Renal pelvis (tissue), 4 donors: Measurements from ENCODE around the gene HSH2D. TPM values are rescaled to one million over a fixed set of nuclear protein-coding genes. Genes with fewer than 3 reads are reported as not detected.
A peak's percentile ranks its signal among the peaks of the same experiment; 100 is the strongest.
"Not testable (repeated sequence)": the region's sequence is repeated elsewhere in the genome, so short reads cannot be mapped to it uniquely, and the experiment has no call there.

Source experiments
- DNase-seq: peaks from one replicate; pipeline ENCODE4 v3.0.0-alpha.2; 2013
- polyA plus RNA-seq, 3 donors: library from polyadenylated mRNA; unstranded; fragments of 120-200 nt; gene quantifications; one replicate each; pipeline ENCODE4 v1.2.1, GENCODE V29; 2013; ENCODE audit not compliant: insufficient read length in 3 of 3

The HSH2D gene
- polyA plus RNA-seq, 3 donors, result 0.28 to 0.88 (median 0.43) TPM

DNA sequence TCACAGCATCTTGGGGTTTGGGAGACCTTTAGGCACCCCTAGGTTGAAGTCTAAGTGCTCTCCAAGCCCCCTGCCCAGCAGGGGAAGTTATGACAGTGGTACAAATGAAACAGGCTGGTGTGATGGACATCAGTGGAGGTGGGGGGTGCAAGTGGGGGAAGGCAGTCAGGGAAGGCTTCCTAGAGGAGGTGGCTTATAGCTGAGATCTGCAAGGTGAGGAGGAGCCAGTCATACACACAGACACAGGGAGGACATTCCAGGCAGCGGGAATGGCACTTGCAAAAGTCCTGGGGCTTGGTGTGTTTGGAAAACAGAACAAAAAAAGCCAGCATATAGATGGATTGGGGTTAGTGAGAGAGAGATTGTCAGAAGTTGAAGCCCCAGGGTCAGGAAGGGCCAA is 11.6 kb downstream of the HSH2D start:
- DNase-seq, result no peak

DNA sequence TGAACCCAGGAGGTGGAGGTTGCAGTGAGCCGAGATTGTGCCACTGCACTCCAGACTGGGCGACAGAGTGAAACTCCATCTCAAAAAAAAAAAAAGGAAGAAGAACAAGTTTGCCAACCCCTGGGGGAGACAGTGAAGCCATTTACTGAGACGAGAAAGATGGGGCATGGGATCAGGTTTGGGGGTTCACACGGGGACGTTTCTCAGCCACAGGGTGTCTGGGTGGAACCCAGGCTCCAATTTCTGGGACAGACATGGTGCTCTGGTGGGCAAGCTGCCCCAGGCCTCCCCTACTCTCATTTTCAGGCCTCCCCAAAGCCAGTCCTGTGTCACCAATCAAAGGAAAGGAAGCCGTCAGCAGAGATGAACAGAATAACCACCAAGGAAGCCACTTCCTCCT is 13.4 kb downstream of the HSH2D start:
- DNase-seq, result no peak

DNA sequence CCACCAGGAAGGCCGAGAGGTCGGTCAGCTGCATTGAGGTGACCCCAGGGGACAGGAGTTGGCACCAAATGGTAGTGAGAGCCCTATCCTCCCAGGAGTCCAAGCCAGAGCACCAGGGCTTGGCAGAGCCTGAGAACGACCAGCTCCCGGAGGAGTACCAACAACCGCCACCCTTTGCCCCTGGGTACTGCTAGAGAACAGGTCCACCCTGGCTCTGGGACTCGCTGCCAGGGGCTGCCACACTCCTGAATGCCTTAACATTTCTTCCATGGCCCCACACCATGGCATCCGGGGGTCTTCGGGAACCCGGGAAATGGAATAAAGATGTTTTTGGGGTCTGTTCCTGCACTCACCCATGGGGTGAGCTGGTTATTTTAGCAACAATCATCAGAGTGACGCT is 14.1 kb downstream of the HSH2D start:
- no peak for DNase-seq

- DNase-seq, result no peak
These were observed 16.2 kb downstream of the HSH2D start for GRCh38 chr19:16159655-16160054.

GRCh38 chr19:16160445-16160942 is 17.0 kb downstream of the HSH2D start:
- DNase-seq, result no peak

DNA sequence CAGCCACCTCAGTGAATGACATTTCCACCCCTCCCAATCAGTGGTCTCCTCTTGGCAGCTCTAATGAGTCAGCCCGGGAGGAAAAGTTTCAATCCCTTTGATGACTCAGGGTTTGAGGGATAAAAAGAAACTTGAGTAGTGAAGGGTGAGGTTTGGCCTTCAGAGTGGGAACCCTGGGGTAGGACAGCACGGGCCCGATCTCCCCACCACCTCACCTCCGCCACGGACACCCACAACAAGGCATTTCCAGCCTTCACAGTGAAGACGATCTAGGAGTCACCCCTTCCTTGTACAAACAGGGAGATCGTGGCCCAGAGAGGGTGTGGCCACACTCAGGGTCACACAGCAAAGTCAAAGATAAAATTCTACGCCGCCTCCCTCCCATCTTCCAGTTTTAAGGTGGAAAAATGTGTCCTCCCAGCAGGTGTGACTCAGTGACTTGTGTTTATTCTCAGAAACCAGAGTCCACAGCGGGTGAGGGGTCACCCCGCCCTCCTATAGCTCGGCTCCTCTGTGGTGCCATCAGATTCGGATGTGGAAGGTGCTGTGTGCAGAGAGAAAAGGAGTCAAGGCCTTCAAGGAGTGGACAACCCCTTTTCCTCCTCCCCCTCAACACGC is 17.6 kb downstream of the HSH2D start:
- DNase-seq, result no peak

DNA sequence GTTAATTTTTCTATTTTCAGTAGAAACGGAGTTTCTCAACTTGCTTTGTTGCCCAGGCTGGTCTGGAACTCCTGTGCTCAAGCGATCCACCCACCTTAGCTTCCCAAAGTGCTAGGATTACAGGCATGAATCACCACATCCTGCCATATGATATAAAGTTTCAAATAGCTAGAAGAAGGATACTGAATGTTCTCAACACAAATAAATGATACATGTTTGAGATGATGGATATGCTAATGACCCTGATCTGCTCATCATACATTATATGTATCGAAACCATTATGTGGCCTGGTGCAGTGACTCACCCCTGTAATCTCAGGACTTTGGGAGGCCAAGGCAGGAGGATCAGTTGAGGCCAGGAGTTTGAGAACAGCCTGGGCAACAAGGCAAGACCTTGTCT is 18.4 kb downstream of the HSH2D start:
- DNase-seq, result no peak

- DNase-seq, result no peak
These were observed 20.9 kb downstream of the HSH2D start for GRCh38 chr19:16164222-16164890.

DNA sequence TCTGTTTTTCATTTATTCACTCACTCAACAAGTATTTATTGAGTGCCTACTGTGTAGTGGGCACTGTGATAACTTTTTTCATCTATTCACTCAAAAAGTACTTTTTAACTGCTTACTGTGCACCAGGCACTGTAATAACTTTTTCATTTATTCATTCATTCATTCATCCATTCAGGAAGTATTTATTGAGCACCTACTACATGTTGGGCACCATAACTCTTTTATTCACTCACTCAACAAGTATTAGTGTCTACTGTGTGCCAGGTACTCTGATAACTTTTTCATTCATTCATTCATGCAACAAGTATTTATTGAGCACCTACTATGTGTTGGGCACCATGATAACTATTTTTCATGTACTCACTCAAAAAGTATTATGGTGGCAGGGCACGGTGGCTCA is 22.9 kb downstream of the HSH2D start:
- no peak for DNase-seq

DNA sequence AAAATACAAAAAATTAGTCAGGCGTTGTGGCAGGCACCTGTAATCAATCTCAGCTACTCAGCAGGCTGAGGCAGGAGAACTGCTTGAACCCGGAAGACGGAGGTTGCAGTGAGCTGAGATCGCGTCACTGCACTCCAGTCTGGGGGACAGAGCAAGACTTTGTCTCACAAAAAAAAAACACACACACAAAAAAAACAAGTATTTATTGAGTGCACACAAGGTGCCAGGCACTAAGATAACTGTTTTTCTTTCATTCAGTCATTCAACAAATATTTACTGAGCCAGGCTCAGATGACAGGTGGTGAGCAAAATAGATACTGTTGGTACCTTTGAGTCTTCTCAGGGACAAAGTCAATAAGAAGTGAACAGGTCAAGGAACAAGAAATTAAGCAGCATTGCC is 23.6 kb downstream of the HSH2D start:
- DNase-seq, result no peak

GRCh38 chr19:16168465-16169081 is 25.1 kb downstream of the HSH2D start:
- DNase-seq, result no peak

GRCh38 chr19:16170134-16170533 is 26.6 kb downstream of the HSH2D start:
- DNase-seq, result no peak

DNA sequence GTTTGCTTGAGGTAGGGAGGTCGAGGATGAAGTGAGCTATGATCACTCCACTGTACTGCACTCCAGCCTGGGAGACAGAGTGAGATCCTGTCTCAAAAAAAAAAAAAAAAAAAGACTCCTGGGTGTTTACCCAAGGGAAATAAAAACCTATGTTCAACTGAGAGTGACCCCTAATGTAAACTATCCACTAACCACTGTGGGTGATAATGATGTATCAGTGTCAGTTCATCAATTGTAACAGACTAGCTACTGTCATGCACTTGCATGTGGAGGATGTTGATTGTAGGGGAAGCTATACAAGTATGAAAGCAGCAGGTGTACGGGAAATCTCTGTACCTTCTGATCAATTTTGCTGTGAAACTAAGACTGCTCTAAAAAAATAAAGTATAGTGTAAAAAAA is 32.5 kb downstream of the HSH2D start:
- DNase-seq, result no peak

GRCh38 chr19:16178866-16179265 is 35.4 kb downstream of the HSH2D start:
- not testable (repeated sequence) for DNase-seq

DNA sequence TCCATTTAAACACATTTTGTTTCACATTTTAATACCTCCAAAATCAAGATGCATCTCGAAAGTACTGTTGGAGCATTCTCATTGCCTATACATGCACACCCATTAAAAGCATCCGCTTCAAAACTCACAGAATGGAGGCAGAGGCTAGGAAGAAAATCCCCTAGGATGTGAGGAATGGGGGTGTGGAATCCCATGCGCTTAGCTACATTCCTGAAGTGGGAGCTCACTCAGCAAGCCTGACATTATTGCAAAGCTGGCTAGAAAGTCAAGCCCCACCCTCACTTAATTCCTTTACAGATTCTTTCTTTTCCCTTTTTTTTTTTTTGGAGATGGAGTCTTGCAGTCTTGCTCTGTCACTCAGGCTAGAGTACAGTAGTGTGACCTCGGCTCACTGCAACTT is 37.1 kb downstream of the HSH2D start:
- no peak for DNase-seq

DNA sequence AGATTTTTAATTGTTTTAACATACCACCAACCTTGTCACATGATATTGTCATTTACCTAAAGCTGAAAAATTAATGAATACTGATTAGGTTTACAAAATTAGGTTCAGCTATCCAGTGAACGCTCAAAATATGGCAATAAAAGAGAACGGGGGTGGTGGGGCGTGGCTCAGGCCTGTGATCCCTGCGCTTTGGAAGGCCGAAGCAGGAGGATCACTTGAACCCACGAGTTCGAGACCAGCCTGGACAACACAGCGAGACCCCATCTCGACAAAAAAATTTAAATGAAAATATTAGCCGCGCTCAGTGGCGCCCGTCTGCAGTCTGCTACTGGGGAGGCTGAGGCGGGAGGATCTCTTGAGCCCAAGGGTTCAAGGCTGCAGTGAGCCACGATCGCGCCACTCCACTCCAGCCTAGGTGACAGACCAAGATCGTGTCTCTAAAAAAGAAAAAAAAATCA is 41.2 kb downstream of the HSH2D start:
- DNase-seq, result no peak

- DNase-seq, result peak; percentile 99
These were observed 41.8 kb downstream of the HSH2D start, which contains the start of gene FAM32A for GRCh38 chr19:16185123-16185767. TSS of gene FAM32A (plus strand) at chr19:16185410. CDS start at chr19:16185443, 33 bp downstream.

GRCh38 chr19:16185768-16186123 is 42.3 kb downstream of the HSH2D start:
- peak; percentile 57 for DNase-seq

DNA sequence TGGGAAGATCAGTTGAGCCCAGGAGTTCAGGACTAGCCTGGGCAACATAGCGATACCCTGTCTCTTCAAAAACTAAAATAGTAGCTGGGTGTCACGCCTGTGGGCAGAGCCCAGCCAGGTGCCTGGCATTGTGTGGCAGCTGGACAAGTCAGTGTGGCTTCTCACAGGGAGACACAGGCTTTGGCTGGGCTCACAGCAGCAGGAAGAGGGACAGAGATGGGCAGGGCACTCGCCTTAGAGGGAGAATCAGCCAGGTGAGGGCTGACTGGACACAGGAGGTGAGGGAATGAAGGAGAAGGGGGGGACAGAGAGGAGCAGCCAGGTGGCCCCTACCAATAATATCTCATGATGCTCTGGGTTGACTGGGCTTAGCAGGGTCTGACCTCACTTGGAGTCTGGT is 45.0 kb downstream of the HSH2D start:
- no peak for DNase-seq

DNA sequence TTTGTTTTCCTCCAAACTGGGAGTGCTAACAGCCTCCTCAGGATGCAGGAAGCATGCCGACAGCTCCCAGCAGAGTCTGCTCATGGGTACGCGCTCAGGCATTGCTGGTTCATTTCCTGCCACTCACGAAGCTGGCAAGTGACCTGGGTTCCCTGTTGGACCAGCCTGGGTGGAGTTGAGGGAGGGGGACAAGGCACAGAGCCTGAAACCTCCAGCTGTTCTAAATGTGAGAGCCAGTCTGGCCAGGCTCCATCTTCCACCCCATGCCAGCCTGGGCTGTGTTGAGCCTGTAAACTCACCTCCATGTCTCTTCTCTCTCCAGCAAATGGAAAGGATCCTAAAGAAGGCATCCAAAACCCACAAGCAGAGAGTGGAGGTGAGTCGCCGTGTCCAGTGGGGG is 46.7 kb downstream of the HSH2D start:
- no peak for DNase-seq

- no peak for DNase-seq
These were observed 47.3 kb downstream of the HSH2D start for GRCh38 chr19:16190736-16191135.

- DNase-seq, result no peak
These were observed 47.9 kb downstream of the HSH2D start for GRCh38 chr19:16191216-16191908.
